GM12878 (cell line): ENCODE data around the gene DUOXA2. TPM values are rescaled to one million over a fixed set of nuclear protein-coding genes. Genes with fewer than 3 reads are reported as not detected.

Experiments used
- ATAC-seq: fragments of 200-7000 bp; cut with Tn5 transposase; 3 replicates; pipeline ENCODE4 v1.9.1; 2020; ENCODE audit warnings: mild to moderate bottlenecking, moderate library complexity
- BruUV-seq: library from RNA; stranded (reverse); fragments of 400-500 nt; replicated peaks from 2 replicates; lab custom pipeline; 2021; lab: Mats Ljungman, UMichigan
- CTCF ChIA-PET: fragments of 300-600 bp; sonication (Branson Sonifier 250); formaldehyde crosslinking; extraction: SDS; loops from one replicate; lab custom pipeline; 2021; ENCODE audit warnings: inconsistent platforms; lab: Yijun Ruan, JAX
- POLR2A ChIA-PET: fragments of 350-600 bp; formaldehyde crosslinking; extraction: SDS; loops from one replicate; lab custom pipeline; 2021; ENCODE audit warnings: inconsistent platforms; lab: Charles Lee
- RAD21 ChIA-PET: fragments of 300-600 bp; sonication (Branson Sonifier 250); formaldehyde crosslinking; loops from one replicate; lab custom pipeline; 2023; ENCODE audit warnings: antibody characterized with exemption; ENCODE audit not compliant: unreplicated experiment; lab: Charles Lee
- SMC1A ChIA-PET: fragments of 300-600 bp; sonication (Branson Sonifier 250); formaldehyde crosslinking; loops from one replicate; lab custom pipeline; 2023; ENCODE audit not compliant: unreplicated experiment, uncharacterized antibody; lab: Charles Lee
- DNase-seq: peaks from one replicate; pipeline ENCODE4 v3.0.0-alpha.2; 2011; ENCODE audit warnings: low read depth, low spot score
- FAIRE-seq: peaks from 3 replicates; lab custom pipeline; 2011; peaks lifted over from hg19 to GRCh38; lab: Jason Lieb, UNC
- H2AFZ ChIP-seq: 2 replicates; pipeline ENCODE4 v1.6.0; 2011; ENCODE audit warnings: low read depth, low read length, control low read depth; ENCODE audit not compliant: control insufficient read depth
- H3K27ac ChIP-seq: 2 replicates; pipeline ENCODE4 v1.5.1; 2011; ENCODE audit warnings: control low read depth; ENCODE audit not compliant: control insufficient read depth, insufficient read depth
- H3K27me3 ChIP-seq, 2 experiments: replicated peaks in 1 of 2; 2 replicates each; pipeline versions ENCODE4 v1.6.0 to v1.6.1; 2011; ENCODE audit warnings: low read length in 1 of 2; ENCODE audit not compliant: control insufficient read depth in 2 of 2, insufficient read depth in 2 of 2
- H3K36me3 ChIP-seq, 2 experiments: 2 replicates each; pipeline ENCODE4 v1.5.1; 2011; ENCODE audit warnings: low read length in 1 of 2; ENCODE audit not compliant: control insufficient read depth in 2 of 2, insufficient read depth in 2 of 2
- H3K4me1 ChIP-seq: 2 replicates; pipeline ENCODE4 v1.6.1; 2011; ENCODE audit warnings: mild to moderate bottlenecking, low read length, moderate library complexity, mixed read lengths; ENCODE audit not compliant: control insufficient read depth, insufficient read depth
- H3K4me2 ChIP-seq: 2 replicates; pipeline ENCODE4 v1.6.0; 2011; ENCODE audit warnings: control low read depth; ENCODE audit not compliant: control insufficient read depth, insufficient read depth
- H3K4me3 ChIP-seq: fragments of 200-600 bp; sonication (generic); 2 replicates; pipeline ENCODE4 v1.5.1; 2016
- H3K79me2 ChIP-seq: 2 replicates; pipeline ENCODE4 v1.6.0; 2011; ENCODE audit warnings: low read length; ENCODE audit not compliant: control insufficient read depth, insufficient read depth
- H3K9ac ChIP-seq: 2 replicates; pipeline ENCODE4 v1.8.0; 2011; ENCODE audit warnings: low read length, control low read depth, mixed read lengths; ENCODE audit not compliant: control insufficient read depth, insufficient read depth
- H3K9me3 ChIP-seq: replicated peaks from 3 replicates; pipeline ENCODE4 v1.5.1; 2011; ENCODE audit warnings: mild to moderate bottlenecking, low read length; ENCODE audit not compliant: control insufficient read depth, insufficient read depth
- H4K20me1 ChIP-seq: 2 replicates; pipeline ENCODE4 v1.6.0; 2011; ENCODE audit not compliant: control insufficient read depth, insufficient read depth
- IKZF1 ChIP-seq: fragments of 450-650 bp; conservative IDR thresholded peaks from 2 replicates; pipeline ENCODE4 v1.6.1; 2017; ENCODE audit warnings: antibody characterized with exemption, mild to moderate bottlenecking
- MTA3 ChIP-seq: IDR thresholded peaks from 2 replicates; pipeline ENCODE4 v1.6.1; 2012; ENCODE audit warnings: low read length, inconsistent platforms, borderline replicate concordance
- RAD51 ChIP-seq: fragments of 450-650 bp; IDR thresholded peaks from 2 replicates; pipeline ENCODE4 v1.6.1; 2016; ENCODE audit warnings: moderate library complexity, mild to moderate bottlenecking, inconsistent platforms
- RFX5 ChIP-seq: IDR thresholded peaks from 2 replicates; pipeline ENCODE4 v1.6.1; 2011; ENCODE audit warnings: low read depth, low read length, improper control_type of control experiment
- SIN3A ChIP-seq: IDR thresholded peaks from 2 replicates; pipeline ENCODE4 v1.6.1; 2012; ENCODE audit warnings: low read depth, low read length, improper control_type of control experiment
- SIX5 ChIP-seq: IDR thresholded peaks from 2 replicates; pipeline ENCODE4 v1.6.1; 2011; ENCODE audit warnings: mild to moderate bottlenecking, low read depth, low read length, moderate library complexity; ENCODE audit not compliant: severe bottlenecking
- ZNF384 ChIP-seq: IDR thresholded peaks from 2 replicates; pipeline ENCODE4 v1.6.1; 2012; ENCODE audit warnings: low read depth, mild to moderate bottlenecking, low read length, improper control_type of control experiment, borderline replicate concordance
- ZSCAN29 ChIP-seq: fragments of 450-650 bp; IDR thresholded peaks from 2 replicates; pipeline ENCODE4 v1.6.1; 2017; ENCODE audit warnings: mild to moderate bottlenecking, moderate library complexity
- WGBS: methylation state at CpG from one replicate; pipeline ENCODE4 v1.1.6; 2016; ENCODE audit warnings: low lambda C conversion rate; ENCODE audit not compliant: insufficient replicate concordance, insufficient coverage; ENCODE audit errors: missing lambda C conversion rate; 5-methylcytosine and 5-hydroxymethylcytosine counted together
- in situ Hi-C: fragments of 300-500 bp; cut with MboI; formaldehyde crosslinking; loops from 9 replicates; pipeline ENCODE4 v1.14.3; 2018; ENCODE audit warnings: mixed read lengths
- intact Hi-C: fragments of 100-400 bp; cut with micrococcal nuclease; formaldehyde crosslinking; loops from one replicate; pipeline ENCODE4 v1.14.2; 2022; ENCODE audit not compliant: unreplicated experiment
- polyA plus RNA-seq, 11 experiments: library from polyadenylated mRNA; depleted of rRNA in 4 of 11; unstranded in 6 of 11; stranded (reverse) in 5 of 11; fragments of >200 nt; fragmentation: Nextera tagmentation in 4 of 11; fragmentation: Illumina TruSeq in 1 of 11; extraction: Ambion mirVana in 4 of 11; extraction: Trizol in 1 of 11; gene quantifications; 1 replicate in 1 of 11; 2 replicates in 10 of 11; pipeline versions ENCODE4 v1.2.1 to v1.2.3, GENCODE V29; 2011 to 2016; ENCODE audit warnings: inconsistent platforms in 2 of 11, missing spikeins in 2 of 11, low read depth in 1 of 11
- total RNA-seq, 4 experiments: library from RNA; depleted of rRNA in 3 of 4; stranded (reverse); fragments of >200 nt in 3 of 4; fragmentation: Illumina TruSeq in 1 of 4; extraction: Trizol in 1 of 4; gene quantifications; 2 replicates each; pipeline versions ENCODE4 v1.2.1 to v1.2.3, GENCODE V29; 2013 to 2021
- TF ChIP-seq, protein P1 (sequence below): fragments of 450-650 bp; IDR thresholded peaks from 2 replicates; pipeline ENCODE4 v1.6.1; 2018; ENCODE audit warnings: borderline replicate concordance, mild to moderate bottlenecking; ENCODE audit not compliant: partially characterized antibody
- TF ChIP-seq, protein P2 (sequence below): fragments of 150-350 bp; IDR thresholded peaks from 2 replicates; pipeline ENCODE4 v1.6.1; 2014; ENCODE audit warnings: mild to moderate bottlenecking, low read depth, low read length
- TF ChIP-seq, protein P3 (sequence below): IDR thresholded peaks from 2 replicates; pipeline ENCODE4 v1.6.1; 2012; ENCODE audit warnings: improper control_type of control experiment, low read depth, low read length; ENCODE audit not compliant: insufficient replicate concordance

Gene DUOXA2
- total and polyA plus RNA-seq, 10 of the 15 experiments (the other 5 are each of a cell fraction or from before 2014, with no cell fraction given): not detected

DNA sequence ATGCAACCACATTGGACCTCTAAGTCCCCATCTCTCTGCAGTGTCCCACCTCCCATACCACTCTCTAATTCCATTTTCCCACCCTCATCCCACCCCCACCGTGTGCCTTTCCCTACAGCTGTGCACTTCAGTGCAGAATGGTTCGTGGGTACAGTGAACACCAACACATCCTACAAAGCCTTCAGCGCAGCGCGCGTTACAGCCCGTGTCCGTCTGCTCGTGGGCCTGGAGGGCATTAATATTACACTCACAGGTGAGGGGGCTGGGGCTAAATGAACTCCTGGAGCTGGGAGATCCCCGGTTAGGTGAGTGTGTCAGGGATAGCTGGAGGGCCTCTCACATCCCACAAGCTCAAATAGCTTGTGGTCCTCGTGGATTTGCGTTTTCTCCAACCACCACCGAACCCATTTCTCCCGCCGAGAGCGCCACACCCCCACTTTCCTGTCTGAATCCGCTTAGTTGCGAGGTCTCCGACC, 1.9 kb downstream of the DUOXA2 start (continued):
- TF ChIP-seq SIN3A (no peak), MTA3 (no peak), IKZF1 (no peak), RFX5 (no peak), SIX5 (no peak)
- TF ChIP-seq, protein P1, sequence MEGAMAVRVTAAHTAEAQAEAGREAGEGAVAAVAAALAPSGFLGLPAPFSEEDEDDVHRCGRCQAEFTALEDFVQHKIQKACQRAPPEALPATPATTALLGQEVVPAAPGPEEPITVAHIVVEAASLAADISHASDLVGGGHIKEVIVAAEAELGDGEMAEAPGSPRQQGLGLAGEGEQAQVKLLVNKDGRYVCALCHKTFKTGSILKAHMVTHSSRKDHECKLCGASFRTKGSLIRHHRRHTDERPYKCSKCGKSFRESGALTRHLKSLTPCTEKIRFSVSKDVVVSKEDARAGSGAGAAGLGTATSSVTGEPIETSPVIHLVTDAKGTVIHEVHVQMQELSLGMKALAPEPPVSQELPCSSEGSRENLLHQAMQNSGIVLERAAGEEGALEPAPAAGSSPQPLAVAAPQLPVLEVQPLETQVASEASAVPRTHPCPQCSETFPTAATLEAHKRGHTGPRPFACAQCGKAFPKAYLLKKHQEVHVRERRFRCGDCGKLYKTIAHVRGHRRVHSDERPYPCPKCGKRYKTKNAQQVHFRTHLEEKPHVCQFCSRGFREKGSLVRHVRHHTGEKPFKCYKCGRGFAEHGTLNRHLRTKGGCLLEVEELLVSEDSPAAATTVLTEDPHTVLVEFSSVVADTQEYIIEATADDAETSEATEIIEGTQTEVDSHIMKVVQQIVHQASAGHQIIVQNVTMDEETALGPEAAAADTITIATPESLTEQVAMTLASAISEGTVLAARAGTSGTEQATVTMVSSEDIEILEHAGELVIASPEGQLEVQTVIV: no peak

DNA sequence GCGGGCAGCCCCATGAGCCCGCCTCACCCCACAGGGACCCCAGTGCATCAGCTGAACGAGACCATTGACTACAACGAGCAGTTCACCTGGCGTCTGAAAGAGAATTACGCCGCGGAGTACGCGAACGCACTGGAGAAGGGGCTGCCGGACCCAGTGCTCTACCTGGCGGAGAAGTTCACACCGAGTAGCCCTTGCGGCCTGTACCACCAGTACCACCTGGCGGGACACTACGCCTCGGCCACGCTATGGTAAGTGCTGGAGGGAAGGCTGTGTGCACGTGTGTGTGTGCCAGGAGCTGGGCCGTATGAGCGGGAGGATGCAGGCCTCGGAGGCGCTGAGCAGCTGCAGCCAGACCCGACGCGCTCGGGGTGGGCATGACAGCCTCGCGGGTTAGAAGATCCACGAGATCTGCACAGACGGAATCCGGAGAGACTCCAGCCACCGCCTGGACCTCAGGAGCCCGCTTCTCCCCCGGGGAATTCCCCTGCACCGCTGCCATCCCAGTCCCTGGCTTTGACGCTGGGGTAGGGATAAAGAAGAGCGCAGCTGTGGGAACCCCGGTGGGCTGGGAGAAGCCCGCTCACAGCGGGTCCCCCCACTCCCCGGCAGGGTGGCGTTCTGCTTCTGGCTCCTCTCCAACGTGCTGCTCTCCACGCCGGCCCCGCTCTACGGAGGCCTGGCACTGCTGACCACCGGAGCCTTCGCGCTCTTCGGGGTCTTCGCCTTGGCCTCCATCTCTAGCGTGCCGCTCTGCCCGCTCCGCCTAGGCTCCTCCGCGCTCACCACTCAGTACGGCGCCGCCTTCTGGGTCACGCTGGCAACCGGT, 2.6 kb downstream of the DUOXA2 start:
- ChIA-PET POLR2A (no interaction called here), CTCF (interaction anchor here (1.1 kb wide), 1 partner anchor 47 kb away, joined by 3 read pairs; no protein-coding TSS in a partner anchor), SMC1A (no interaction called here), RAD21 (no interaction called here)
- ATAC-seq (no peak), FAIRE-seq (no peak), DNase-seq (no peak)
- no peaks in the 10 kb centered on the region; the same call in 1 of the 2 replicates for H3K4me1 ChIP-seq
- no peak overlapping the region for H3K27ac ChIP-seq
- H3K4me2 ChIP-seq: no peak overlapping the region
- H4K20me1 ChIP-seq: no peaks in the 10 kb centered on the region
- no TSS peak for BruUV-seq
- H3K36me3 ChIP-seq: no peaks in the 10 kb centered on the region
- intact Hi-C loops (no loop called here), in situ Hi-C loops (loop anchor here (10.0 kb wide), 1 partner anchor 58 kb away; no protein-coding TSS in a partner anchor)
- H3K9ac ChIP-seq: no peak overlapping the region
- peaks cover 24 to 39% of the 10 kb centered on the region in 2 experiments for H3K27me3 ChIP-seq
- WGBS: 28% methylated on average over 60 of the region's 65 CpGs
- H3K9me3 ChIP-seq: no peaks in the 10 kb centered on the region
- no peaks in the 10 kb centered on the region for H3K79me2 ChIP-seq
- TF ChIP-seq RAD51: no peak
- TF ChIP-seq, protein P2, sequence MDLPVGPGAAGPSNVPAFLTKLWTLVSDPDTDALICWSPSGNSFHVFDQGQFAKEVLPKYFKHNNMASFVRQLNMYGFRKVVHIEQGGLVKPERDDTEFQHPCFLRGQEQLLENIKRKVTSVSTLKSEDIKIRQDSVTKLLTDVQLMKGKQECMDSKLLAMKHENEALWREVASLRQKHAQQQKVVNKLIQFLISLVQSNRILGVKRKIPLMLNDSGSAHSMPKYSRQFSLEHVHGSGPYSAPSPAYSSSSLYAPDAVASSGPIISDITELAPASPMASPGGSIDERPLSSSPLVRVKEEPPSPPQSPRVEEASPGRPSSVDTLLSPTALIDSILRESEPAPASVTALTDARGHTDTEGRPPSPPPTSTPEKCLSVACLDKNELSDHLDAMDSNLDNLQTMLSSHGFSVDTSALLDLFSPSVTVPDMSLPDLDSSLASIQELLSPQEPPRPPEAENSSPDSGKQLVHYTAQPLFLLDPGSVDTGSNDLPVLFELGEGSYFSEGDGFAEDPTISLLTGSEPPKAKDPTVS: no peak
- TF ChIP-seq, protein P3, sequence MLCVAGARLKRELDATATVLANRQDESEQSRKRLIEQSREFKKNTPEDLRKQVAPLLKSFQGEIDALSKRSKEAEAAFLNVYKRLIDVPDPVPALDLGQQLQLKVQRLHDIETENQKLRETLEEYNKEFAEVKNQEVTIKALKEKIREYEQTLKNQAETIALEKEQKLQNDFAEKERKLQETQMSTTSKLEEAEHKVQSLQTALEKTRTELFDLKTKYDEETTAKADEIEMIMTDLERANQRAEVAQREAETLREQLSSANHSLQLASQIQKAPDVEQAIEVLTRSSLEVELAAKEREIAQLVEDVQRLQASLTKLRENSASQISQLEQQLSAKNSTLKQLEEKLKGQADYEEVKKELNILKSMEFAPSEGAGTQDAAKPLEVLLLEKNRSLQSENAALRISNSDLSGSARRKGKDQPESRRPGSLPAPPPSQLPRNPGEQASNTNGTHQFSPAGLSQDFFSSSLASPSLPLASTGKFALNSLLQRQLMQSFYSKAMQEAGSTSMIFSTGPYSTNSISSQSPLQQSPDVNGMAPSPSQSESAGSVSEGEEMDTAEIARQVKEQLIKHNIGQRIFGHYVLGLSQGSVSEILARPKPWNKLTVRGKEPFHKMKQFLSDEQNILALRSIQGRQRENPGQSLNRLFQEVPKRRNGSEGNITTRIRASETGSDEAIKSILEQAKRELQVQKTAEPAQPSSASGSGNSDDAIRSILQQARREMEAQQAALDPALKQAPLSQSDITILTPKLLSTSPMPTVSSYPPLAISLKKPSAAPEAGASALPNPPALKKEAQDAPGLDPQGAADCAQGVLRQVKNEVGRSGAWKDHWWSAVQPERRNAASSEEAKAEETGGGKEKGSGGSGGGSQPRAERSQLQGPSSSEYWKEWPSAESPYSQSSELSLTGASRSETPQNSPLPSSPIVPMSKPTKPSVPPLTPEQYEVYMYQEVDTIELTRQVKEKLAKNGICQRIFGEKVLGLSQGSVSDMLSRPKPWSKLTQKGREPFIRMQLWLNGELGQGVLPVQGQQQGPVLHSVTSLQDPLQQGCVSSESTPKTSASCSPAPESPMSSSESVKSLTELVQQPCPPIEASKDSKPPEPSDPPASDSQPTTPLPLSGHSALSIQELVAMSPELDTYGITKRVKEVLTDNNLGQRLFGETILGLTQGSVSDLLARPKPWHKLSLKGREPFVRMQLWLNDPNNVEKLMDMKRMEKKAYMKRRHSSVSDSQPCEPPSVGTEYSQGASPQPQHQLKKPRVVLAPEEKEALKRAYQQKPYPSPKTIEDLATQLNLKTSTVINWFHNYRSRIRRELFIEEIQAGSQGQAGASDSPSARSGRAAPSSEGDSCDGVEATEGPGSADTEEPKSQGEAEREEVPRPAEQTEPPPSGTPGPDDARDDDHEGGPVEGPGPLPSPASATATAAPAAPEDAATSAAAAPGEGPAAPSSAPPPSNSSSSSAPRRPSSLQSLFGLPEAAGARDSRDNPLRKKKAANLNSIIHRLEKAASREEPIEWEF: no peak
- TF ChIP-seq ZNF384: no peak
- no peak for TF ChIP-seq ZSCAN29
- H3K4me3 ChIP-seq: no peak overlapping the region
- H2AFZ ChIP-seq: no peak overlapping the region
